H1 (cell line): ENCODE results near the gene LRRFIP1. TPM values are rescaled to one million over a fixed set of nuclear protein-coding genes. Genes with fewer than 3 reads are reported as not detected.

ENCODE experiments used
- CTCF ChIA-PET: fragments of 300-600 bp; sonication (Branson Sonifier 250); formaldehyde crosslinking; loops from one replicate; lab custom pipeline; 2021; ENCODE audit not compliant: partially characterized antibody; lab: Charles Lee
- POLR2A ChIA-PET: fragments of 300-600 bp; sonication (Branson Sonifier 250); formaldehyde crosslinking; loops from one replicate; lab custom pipeline; 2021; ENCODE audit warnings: inconsistent platforms; ENCODE audit not compliant: partially characterized antibody; lab: Charles Lee
- DNase-seq, 2 experiments: peaks; one replicate each; pipeline versions ENCODE4 v3.0.0 to v3.0.0-alpha.2; 2010 to 2022; ENCODE audit warnings: low spot score in 2 of 2, low read depth in 1 of 2, mixed read lengths in 1 of 2
- FAIRE-seq: peaks from 2 replicates; lab custom pipeline; 2011; peaks lifted over from hg19 to GRCh38; lab: Jason Lieb, UNC
- H2AFZ ChIP-seq: 2 replicates; pipeline ENCODE4 v1.8.1; 2012; ENCODE audit warnings: low read length, inconsistent platforms
- H2AK5ac ChIP-seq: 2 replicates; pipeline ENCODE4 v1.6.1; 2013; ENCODE audit warnings: low read depth, low read length
- H2BK120ac ChIP-seq: replicated peaks from 2 replicates; pipeline ENCODE3; 2013; ENCODE audit warnings: low read depth, low read length, inconsistent platforms
- H2BK12ac ChIP-seq: 2 replicates; pipeline ENCODE4 v1.6.1; 2013; ENCODE audit warnings: low read depth, low read length
- H2BK15ac ChIP-seq: 2 replicates; pipeline ENCODE4 v1.6.1; 2013; ENCODE audit warnings: low read length
- H2BK20ac ChIP-seq: 2 replicates; pipeline ENCODE4 v1.6.1; 2013; ENCODE audit warnings: low read length
- H2BK5ac ChIP-seq: 2 replicates; pipeline ENCODE4 v1.6.1; 2013; ENCODE audit warnings: low read depth, low read length
- H3K14ac ChIP-seq: 2 replicates; pipeline ENCODE4 v1.6.1; 2013; ENCODE audit warnings: inconsistent platforms; ENCODE audit not compliant: insufficient read length
- H3K18ac ChIP-seq: 2 replicates; pipeline ENCODE4 v1.6.1; 2013; ENCODE audit warnings: low read length; ENCODE audit errors: extremely low read depth
- H3K23ac ChIP-seq: 2 replicates; pipeline ENCODE4 v1.6.1; 2013; ENCODE audit warnings: inconsistent platforms; ENCODE audit not compliant: insufficient read length
- H3K23me2 ChIP-seq: 2 replicates; pipeline ENCODE4 v1.6.1; 2013; ENCODE audit warnings: low read depth, low read length
- H3K27ac ChIP-seq: 2 replicates; pipeline ENCODE4 v1.6.1; 2011; ENCODE audit warnings: low read depth, low read length, inconsistent platforms
- H3K27me3 ChIP-seq, 4 experiments: replicated peaks in 1 of 4; 1 replicate in 1 of 4; 2 replicates in 3 of 4; pipeline versions ENCODE4 v1.6.1 to v1.8.1; 2011 to 2013; ENCODE audit warnings: low read length in 3 of 4, mild to moderate bottlenecking in 3 of 4, inconsistent platforms in 2 of 4, mixed read lengths in 2 of 4, moderate library complexity in 1 of 4; ENCODE audit not compliant: control insufficient read depth in 3 of 4, insufficient read depth in 3 of 4; ENCODE audit errors: extremely low read depth in 1 of 4
- H3K36me3 ChIP-seq, 4 experiments: 2 replicates each; pipeline versions ENCODE4 v1.6.1 to v1.8.1; 2011 to 2013; ENCODE audit warnings: mild to moderate bottlenecking in 4 of 4, low read length in 3 of 4, moderate library complexity in 2 of 4, control low read depth in 1 of 4, inconsistent platforms in 1 of 4; ENCODE audit not compliant: insufficient read depth in 4 of 4, control insufficient read depth in 2 of 4
- H3K4ac ChIP-seq: replicated peaks from 2 replicates; pipeline ENCODE3; 2013; ENCODE audit warnings: low read length, low read depth, mixed read lengths, inconsistent platforms; ENCODE audit not compliant: insufficient read length
- H3K4me1 ChIP-seq, 4 experiments: replicated peaks in 1 of 4; 1 replicate in 1 of 4; 2 replicates in 3 of 4; pipeline versions ENCODE4 v1.6.1 to v1.8.1; 2011 to 2013; ENCODE audit warnings: low read length in 3 of 4, inconsistent platforms in 2 of 4, mixed read lengths in 1 of 4; ENCODE audit not compliant: insufficient read depth in 4 of 4, control insufficient read depth in 3 of 4
- H3K4me2 ChIP-seq, 2 experiments: 2 replicates each; pipeline versions ENCODE4 v1.6.1 to v1.8.1; 2011 to 2013; ENCODE audit warnings: low read depth in 2 of 2, low read length in 2 of 2, control low read depth in 1 of 2, inconsistent platforms in 1 of 2, mild to moderate bottlenecking in 1 of 2; ENCODE audit not compliant: insufficient read depth in 1 of 2
- H3K4me3 ChIP-seq, 4 experiments: fragments of 200-600, 300-600 bp in 1 of 4; sonication (generic), shearing (Covaris generic), sonication (Bioruptor Twin) in 1 of 4; 2 replicates each; pipeline versions ENCODE4 v1.5.1 to v1.8.1; 2011 to 2016; ENCODE audit warnings: low read length in 4 of 4, low read depth in 3 of 4, control low read depth in 2 of 4, inconsistent platforms in 2 of 4, mild to moderate bottlenecking in 2 of 4, mixed read lengths in 1 of 4, moderate library complexity in 1 of 4; ENCODE audit not compliant: insufficient read depth in 2 of 4; ENCODE audit errors: extremely low read depth in 1 of 4
- H3K56ac ChIP-seq: replicated peaks from 2 replicates; pipeline ENCODE3; 2013; ENCODE audit warnings: low read depth, mild to moderate bottlenecking, mixed read lengths, low read length, inconsistent platforms; ENCODE audit not compliant: insufficient read length
- H3K79me1 ChIP-seq: 2 replicates; pipeline ENCODE4 v1.6.1; 2013; ENCODE audit warnings: low read depth, low read length, control low read depth
- H3K79me2 ChIP-seq, 2 experiments: 2 replicates each; pipeline versions ENCODE4 v1.6.1 to v1.8.1; 2012 to 2013; ENCODE audit warnings: low read length in 2 of 2, mild to moderate bottlenecking in 2 of 2, inconsistent platforms in 1 of 2; ENCODE audit not compliant: insufficient read depth in 2 of 2, control insufficient read depth in 1 of 2
- H3K9ac ChIP-seq, 4 experiments: replicated peaks in 1 of 4; 1 replicate in 1 of 4; 2 replicates in 3 of 4; pipeline versions ENCODE4 v1.6.1 to v1.8.1; 2011 to 2013; ENCODE audit warnings: low read depth in 3 of 4, low read length in 3 of 4, control low read depth in 2 of 4, mild to moderate bottlenecking in 2 of 4, moderate library complexity in 2 of 4, inconsistent platforms in 1 of 4; ENCODE audit errors: extremely low read depth in 1 of 4
- H3K9me3 ChIP-seq, 2 experiments: 2 replicates each; pipeline versions ENCODE4 v1.6.1 to v1.8.1; 2012 to 2013; ENCODE audit warnings: mild to moderate bottlenecking in 2 of 2, moderate library complexity in 2 of 2, control low read depth in 1 of 2, inconsistent platforms in 1 of 2, low read depth in 1 of 2, low read length in 1 of 2, mixed read lengths in 1 of 2; ENCODE audit not compliant: insufficient read depth in 2 of 2
- H4K20me1 ChIP-seq, 2 experiments: replicated peaks in 1 of 2; 2 replicates each; pipeline versions ENCODE3 to v1.8.1; 2011 to 2013; ENCODE audit warnings: inconsistent platforms in 2 of 2, low read length in 2 of 2, mild to moderate bottlenecking in 1 of 2; ENCODE audit not compliant: insufficient read depth in 2 of 2, control insufficient read depth in 1 of 2
- H4K5ac ChIP-seq: 2 replicates; pipeline ENCODE4 v1.6.1; 2013; ENCODE audit warnings: low read length, low read depth, mixed read lengths, inconsistent platforms; ENCODE audit not compliant: insufficient read length
- H4K8ac ChIP-seq: 2 replicates; pipeline ENCODE4 v1.8.0; 2013; ENCODE audit warnings: mild to moderate bottlenecking, moderate library complexity, low read length, inconsistent platforms; ENCODE audit not compliant: insufficient read depth; ENCODE audit errors: extremely low read depth
- H4K91ac ChIP-seq: replicated peaks from 2 replicates; pipeline ENCODE3; 2013; ENCODE audit warnings: low read length, mixed read lengths, inconsistent platforms; ENCODE audit not compliant: insufficient read length
- KDM5A ChIP-seq: fragments of 200-600 bp; IDR thresholded peaks from 2 replicates; pipeline ENCODE4 v1.7.1; 2012; ENCODE audit warnings: mild to moderate bottlenecking, low read length, inconsistent platforms, mixed read lengths
- WGBS, 2 experiments: shearing (Covaris generic) in 1 of 2; methylation state at CpG; one replicate each; pipeline versions ENCODE4 v1.1.6 to v1.1.7; 2013 to 2015; ENCODE audit warnings: low lambda C conversion rate in 2 of 2, mixed read lengths in 2 of 2, inconsistent platforms in 1 of 2, low coverage in 1 of 2, missing lambda C conversion rate in 1 of 2; ENCODE audit not compliant: insufficient replicate concordance in 2 of 2, insufficient coverage in 1 of 2, insufficient read length in 1 of 2; ENCODE audit errors: extremely low coverage in 1 of 2, missing lambda C conversion rate in 1 of 2; 5-methylcytosine and 5-hydroxymethylcytosine counted together
- polyA plus RNA-seq, 7 experiments: library from polyadenylated mRNA; depleted of rRNA in 3 of 7; stranded (reverse) in 5 of 7; unstranded in 2 of 7; fragments of >200 nt in 5 of 7; fragments of 200-250 nt in 2 of 7; gene quantifications; 1 replicate in 5 of 7; 2 replicates in 1 of 7; 4 replicates in 1 of 7; pipeline versions ENCODE4 v1.2.1 to v1.2.3, GENCODE V29; 2011 to 2013; ENCODE audit warnings: missing spikeins in 2 of 7, mixed read lengths in 2 of 7
- total RNA-seq: library from RNA; stranded (reverse); fragmentation: NEBNext Ultra II Directional; extraction: Animal tissue kit (Norgen Biotek cat#: 25700); gene quantifications from 2 replicates; pipeline ENCODE4 v1.2.1, GENCODE V29; 2021

LRRFIP1 gene
- total and polyA plus RNA-seq, 2 of the 8 experiments (the other 6 are each of a cell fraction or from before 2014, with no cell fraction given), result 12.1 to 75.8 TPM

GRCh38 chr2:237779521-237779920 is 152.1 kb downstream of the LRRFIP1 start:
- Histone ChIP-seq H4K20me1 (no peaks in the 10 kb centered on the region), H3K9me3 (no peaks in the 10 kb centered on the region), H3K14ac (no peak overlapping the region), H4K5ac (no peak overlapping the region), H3K4ac (no peak overlapping the region), H2BK12ac (no peak overlapping the region), H3K9ac (no peak overlapping the region), H3K4me2 (no peak overlapping the region), H4K91ac (no peak overlapping the region), H3K27ac (no peak overlapping the region), H3K23ac (no peak overlapping the region), H2BK20ac (no peak overlapping the region), H3K4me1 (no peaks in the 10 kb centered on the region), H2BK5ac (no peak overlapping the region), H3K79me1 (no peaks in the 10 kb centered on the region; the same call in 1 of the 2 replicates), H3K79me2 (no peaks in the 10 kb centered on the region), H2AFZ (no peak overlapping the region), H3K56ac (no peak overlapping the region), H3K27me3 (no peaks in the 10 kb centered on the region), H3K18ac (no peak overlapping the region), H2BK120ac (no peak overlapping the region), H3K23me2 (no peaks in the 10 kb centered on the region), H3K4me3 (no peak overlapping the region), H4K8ac (no peak overlapping the region), H3K36me3 (peaks cover 0 to 15% (median 9%) of the 10 kb centered on the region in 4 experiments; a peak in 6 of 8 replicates), H2BK15ac (no peak overlapping the region), H2AK5ac (no peak overlapping the region)
- ChIA-PET POLR2A (interaction anchor here (0.6 kb wide), 1 partner anchor 963 kb away, joined by 3 read pairs; no protein-coding TSS in a partner anchor), CTCF (interaction anchor here (0.6 to 1.1 kb wide), 6 partner anchors 40 to 267 kb away, joined by 3 to 5 read pairs (median 3); no protein-coding TSS in a partner anchor)
- no peak for DNase-seq
- no peak for FAIRE-seq
- WGBS, 2 experiments, result 93% methylated on average over 14 of the region's 14 CpGs; no CpG with 5 or more reads in 1 of the 2 experiments
- no peak for TF ChIP-seq KDM5A
